ENCODE data around the gene ZMIZ1.

GRCh38 chr10:79166312-79166721, 97.6 kb downstream of the ZMIZ1 start:
- no peak for TF ChIP-seq SP1 (IDR thresholded peaks at IDR 0.05)
- no peak for TF ChIP-seq JUND (IDR thresholded peaks at IDR 0.05)
- no peak for TF ChIP-seq CTCF (IDR thresholded peaks at IDR 0.05; ENCODE audit: low read depth, low read length, missing input control)
- TF ChIP-seq REST (IDR thresholded peaks at IDR 0.05): no peak
- no peak for TF ChIP-seq TAF1 (conservative IDR thresholded peaks at IDR 0.05)
- TF ChIP-seq ZBTB33 (IDR thresholded peaks at IDR 0.05): no peak
- TF ChIP-seq RAD21 (IDR thresholded peaks at IDR 0.05): no peak
